BE2C (cell line): ENCODE data around the gene AIP.

Source experiments
- DNase-seq: peaks from one replicate; pipeline ENCODE4 v3.0.0-alpha.2; 2020
- H3K27me3 ChIP-seq: fragments of 250-450 bp; sonication (Bioruptor Pico); 2 replicates; pipeline ENCODE4 v1.5.1; 2020; ENCODE audit warnings: mild to moderate bottlenecking
- H3K36me3 ChIP-seq: fragments of 250-450 bp; sonication (Bioruptor Pico); 2 replicates; pipeline ENCODE4 v1.5.1; 2020; ENCODE audit warnings: mild to moderate bottlenecking
- H3K4me1 ChIP-seq: fragments of 250-450 bp; sonication (Bioruptor Pico); 2 replicates; pipeline ENCODE4 v1.5.1; 2020
- H3K4me3 ChIP-seq: 2 replicates; pipeline ENCODE4 v1.5.1; 2011; ENCODE audit warnings: low read depth, low read length
- H3K9me3 ChIP-seq: fragments of 250-450 bp; sonication (Bioruptor Pico); 2 replicates; pipeline ENCODE4 v1.5.1; 2020
- CTCF ChIP-seq: IDR thresholded peaks from 2 replicates; pipeline ENCODE4 v1.5.1; 2012; ENCODE audit warnings: mild to moderate bottlenecking, low read depth, low read length

Gene AIP

GRCh38 chr11:67521924-67522323, 39.1 kb downstream of the AIP start:
- Histone ChIP-seq H3K4me1 (no peaks in the 10 kb centered on the region), H3K27me3 (no peaks in the 10 kb centered on the region), H3K4me3 (no peak overlapping the region), H3K9me3 (no peaks in the 10 kb centered on the region), H3K36me3 (no peaks in the 10 kb centered on the region)
- no peak for DNase-seq
- TF ChIP-seq CTCF, result no peak

- Histone ChIP-seq H3K27me3 (no peaks in the 10 kb centered on the region), H3K4me3 (no peak overlapping the region), H3K4me1 (no peaks in the 10 kb centered on the region), H3K36me3 (no peaks in the 10 kb centered on the region), H3K9me3 (no peaks in the 10 kb centered on the region)
- TF ChIP-seq CTCF, result no peak
- no peak for DNase-seq
Observed at GRCh38 chr11:67522338-67522737, 39.5 kb downstream of the AIP start.

- H3K36me3 ChIP-seq, result no peaks in the 10 kb centered on the region
- H3K4me3 ChIP-seq, result no peak within 1 kb of the TSS
- no peak for DNase-seq
- no peaks in the 10 kb centered on the region for H3K9me3 ChIP-seq
- TF ChIP-seq CTCF, result no peak
- no peaks in the 10 kb centered on the region for H3K4me1 ChIP-seq
- H3K27me3 ChIP-seq, result no peaks in the 10 kb centered on the region
Observed at GRCh38 chr11:67522844-67523555, 40.2 kb downstream of the AIP start, which contains the start of gene CABP2. Gene CABP2 (minus strand): TSS chr11:67523446. CDS start chr11:67523326, 120 bp downstream.

GRCh38 chr11:67523556-67524479, 41.0 kb downstream of the AIP start:
- no peak for DNase-seq
- Histone ChIP-seq H3K27me3 (no peaks in the 10 kb centered on the region), H3K4me3 (no peak overlapping the region), H3K36me3 (no peaks in the 10 kb centered on the region), H3K4me1 (no peaks in the 10 kb centered on the region), H3K9me3 (no peaks in the 10 kb centered on the region)
- no peak for TF ChIP-seq CTCF

- Histone ChIP-seq H3K4me3 (no peak overlapping the region), H3K4me1 (no peaks in the 10 kb centered on the region), H3K27me3 (no peaks in the 10 kb centered on the region), H3K9me3 (no peaks in the 10 kb centered on the region), H3K36me3 (no peaks in the 10 kb centered on the region)
- no peak for TF ChIP-seq CTCF
- no peak for DNase-seq
Observed at GRCh38 chr11:67524480-67524808, 41.6 kb downstream of the AIP start.
